ENCODE data around the gene MYO19. TPM values are rescaled to one million over a fixed set of nuclear protein-coding genes. Genes with fewer than 3 reads are reported as not detected.

The MYO19 gene
- total and polyA plus RNA-seq, 2 of the 8 experiments (the other 6 are each of a cell fraction or from before 2014, with no cell fraction given) = 126 to 163 TPM

- no peak for FAIRE-seq
- CTCF ChIA-PET (ENCODE audit: partially characterized antibody) = interaction anchor here (1.5 to 4.0 kb wide), 2 partner anchors 11 to 1848 kb away, joined by 3 to 20 read pairs; no protein-coding TSS in a partner anchor
- H4K8ac ChIP-seq (ENCODE audit: extremely low read depth, insufficient read depth, low read length) = no peak overlapping the region
- no peak for TF ChIP-seq EZH2 (IDR thresholded peaks at IDR 0.05; ENCODE audit: low read depth, low read length, severe bottlenecking)
- no peak for TF ChIP-seq EP300 (IDR thresholded peaks at IDR 0.05; ENCODE audit: borderline replicate concordance in 1 of 2, low read depth in 2 of 2, low read length in 2 of 2)
- TF ChIP-seq BACH1 (IDR thresholded peaks at IDR 0.05; ENCODE audit: low read length) = no peak
- no peak for TF ChIP-seq SIRT6 (IDR thresholded peaks at IDR 0.05; ENCODE audit: low read length)
- TF ChIP-seq CBX5 (IDR thresholded peaks at IDR 0.05; ENCODE audit: low read depth, low read length) = no peak
- no peak for TF ChIP-seq TAF7 (optimal IDR thresholded peaks at IDR 0.05; ENCODE audit: borderline replicate concordance, low read depth, low read length)
- no peak for TF ChIP-seq ATF2 (IDR thresholded peaks at IDR 0.05; ENCODE audit: low read length)
- no peak for TF ChIP-seq USF2 (IDR thresholded peaks at IDR 0.05; ENCODE audit: low read length)
- no peak for TF ChIP-seq ASH2L (IDR thresholded peaks at IDR 0.05; ENCODE audit: low read length)
- TF ChIP-seq RNF2 (IDR thresholded peaks at IDR 0.05; ENCODE audit: borderline replicate concordance, low read depth, low read length, missing control alignments, poor library complexity, severe bottlenecking) = no peak
- no peak for TF ChIP-seq RFX5 (IDR thresholded peaks at IDR 0.05; ENCODE audit: borderline replicate concordance, low read depth, low read length)
Measured at GRCh38 chr17:36474571-36474970, 60.1 kb downstream of the MYO19 start.

More at GRCh38 chr17:36474571-36474970, 60.1 kb downstream of the MYO19 start:
- no peak for DNase-seq (ENCODE audit: low read depth in 1 of 2, low spot score in 2 of 2)
- Histone ChIP-seq H2AK5ac (ENCODE audit: low read depth, low read length) (no peak overlapping the region), H3K14ac (ENCODE audit: insufficient read length) (no peak overlapping the region), H3K27ac (ENCODE audit: low read depth, low read length) (no peak overlapping the region), H2AFZ (ENCODE audit: low read length) (no peak overlapping the region), H2BK12ac (ENCODE audit: low read depth, low read length) (no peak overlapping the region), H2BK5ac (ENCODE audit: low read depth, low read length) (no peak overlapping the region), H3K18ac (ENCODE audit: extremely low read depth, low read length) (no peak overlapping the region), H4K91ac (replicated peaks; ENCODE audit: insufficient read length, low read length) (no peak overlapping the region), H3K36me3 (ENCODE audit: control insufficient read depth in 2 of 4, insufficient read depth in 4 of 4, low read length in 3 of 4) (no peaks in the 10 kb centered on the region), H3K4me2 (ENCODE audit: insufficient read depth in 1 of 2, low read depth in 2 of 2, low read length in 2 of 2) (no peak overlapping the region), H3K79me1 (ENCODE audit: low read depth, low read length) (no peaks in the 10 kb centered on the region), H3K9ac (replicated peaks in 1 of 4; ENCODE audit: extremely low read depth in 1 of 4, low read depth in 3 of 4, low read length in 3 of 4) (no peak overlapping the region), H3K79me2 (ENCODE audit: control insufficient read depth in 1 of 2, insufficient read depth in 2 of 2, low read length in 2 of 2) (no peaks in the 10 kb centered on the region), H3K4ac (replicated peaks; ENCODE audit: insufficient read length, low read depth, low read length) (no peak overlapping the region), H2BK120ac (replicated peaks; ENCODE audit: low read depth, low read length) (no peak overlapping the region), H2BK15ac (ENCODE audit: low read length) (no peak overlapping the region), H3K9me3 (ENCODE audit: insufficient read depth in 2 of 2, low read depth in 1 of 2, low read length in 1 of 2) (no peaks in the 10 kb centered on the region), H2BK20ac (ENCODE audit: low read length) (no peak overlapping the region), H3K4me1 (replicated peaks in 1 of 4; ENCODE audit: control insufficient read depth in 3 of 4, insufficient read depth in 4 of 4, low read length in 3 of 4) (no peaks in the 10 kb centered on the region), H4K20me1 (replicated peaks in 1 of 2; ENCODE audit: control insufficient read depth in 1 of 2, insufficient read depth in 2 of 2, low read length in 2 of 2) (no peaks in the 10 kb centered on the region), H3K23me2 (ENCODE audit: low read depth, low read length) (no peaks in the 10 kb centered on the region), H3K27me3 (replicated peaks in 1 of 4; ENCODE audit: control insufficient read depth in 3 of 4, extremely low read depth in 1 of 4, insufficient read depth in 3 of 4, low read length in 3 of 4) (peaks cover 0 to 4% (median 0%) of the 10 kb centered on the region in 4 experiments; a peak in 4 of 7 replicates), H3K4me3 (ENCODE audit: extremely low read depth in 1 of 4, insufficient read depth in 2 of 4, low read depth in 3 of 4, low read length in 4 of 4) (no peak overlapping the region), H4K5ac (ENCODE audit: insufficient read length, low read depth, low read length) (no peak overlapping the region), H3K56ac (replicated peaks; ENCODE audit: insufficient read length, low read depth, low read length) (no peak overlapping the region), H3K23ac (ENCODE audit: insufficient read length) (no peak overlapping the region)
- 86% methylated on average over 7 of the region's 7 CpGs; no CpG with 5 or more reads in 1 of the 2 experiments for WGBS, 2 experiments (ENCODE audit: extremely low coverage in 1 of 2, insufficient coverage in 1 of 2, insufficient read length in 1 of 2, insufficient replicate concordance in 2 of 2, low coverage in 1 of 2, low lambda C conversion rate in 2 of 2, missing lambda C conversion rate in 1 of 2)
- POLR2A ChIA-PET (ENCODE audit: partially characterized antibody) = interaction anchor here (0.8 kb wide), 1 partner anchor 9 kb away, joined by 3 read pairs; no protein-coding TSS in a partner anchor

Data from H1 (cell line).